ENCODE data around the gene PPP1R26.

GRCh38 chr9:135499326-135500070 is 19.9 kb downstream of the PPP1R26 start:
- TF ChIP-seq, protein P1, sequence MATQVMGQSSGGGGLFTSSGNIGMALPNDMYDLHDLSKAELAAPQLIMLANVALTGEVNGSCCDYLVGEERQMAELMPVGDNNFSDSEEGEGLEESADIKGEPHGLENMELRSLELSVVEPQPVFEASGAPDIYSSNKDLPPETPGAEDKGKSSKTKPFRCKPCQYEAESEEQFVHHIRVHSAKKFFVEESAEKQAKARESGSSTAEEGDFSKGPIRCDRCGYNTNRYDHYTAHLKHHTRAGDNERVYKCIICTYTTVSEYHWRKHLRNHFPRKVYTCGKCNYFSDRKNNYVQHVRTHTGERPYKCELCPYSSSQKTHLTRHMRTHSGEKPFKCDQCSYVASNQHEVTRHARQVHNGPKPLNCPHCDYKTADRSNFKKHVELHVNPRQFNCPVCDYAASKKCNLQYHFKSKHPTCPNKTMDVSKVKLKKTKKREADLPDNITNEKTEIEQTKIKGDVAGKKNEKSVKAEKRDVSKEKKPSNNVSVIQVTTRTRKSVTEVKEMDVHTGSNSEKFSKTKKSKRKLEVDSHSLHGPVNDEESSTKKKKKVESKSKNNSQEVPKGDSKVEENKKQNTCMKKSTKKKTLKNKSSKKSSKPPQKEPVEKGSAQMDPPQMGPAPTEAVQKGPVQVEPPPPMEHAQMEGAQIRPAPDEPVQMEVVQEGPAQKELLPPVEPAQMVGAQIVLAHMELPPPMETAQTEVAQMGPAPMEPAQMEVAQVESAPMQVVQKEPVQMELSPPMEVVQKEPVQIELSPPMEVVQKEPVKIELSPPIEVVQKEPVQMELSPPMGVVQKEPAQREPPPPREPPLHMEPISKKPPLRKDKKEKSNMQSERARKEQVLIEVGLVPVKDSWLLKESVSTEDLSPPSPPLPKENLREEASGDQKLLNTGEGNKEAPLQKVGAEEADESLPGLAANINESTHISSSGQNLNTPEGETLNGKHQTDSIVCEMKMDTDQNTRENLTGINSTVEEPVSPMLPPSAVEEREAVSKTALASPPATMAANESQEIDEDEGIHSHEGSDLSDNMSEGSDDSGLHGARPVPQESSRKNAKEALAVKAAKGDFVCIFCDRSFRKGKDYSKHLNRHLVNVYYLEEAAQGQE (IDR thresholded peaks at IDR 0.05; ENCODE audit: insufficient replicate concordance, low read depth): no peak
- no peak for TF ChIP-seq POLR2AphosphoS5 (IDR thresholded peaks at IDR 0.05; ENCODE audit: low read depth)
